ENCODE data around the gene EEF1AKMT3. TPM values are rescaled to one million over a fixed set of nuclear protein-coding genes. Genes with fewer than 3 reads are reported as not detected.
A peak's percentile ranks its signal among the peaks of the same experiment; 100 is the strongest.

The EEF1AKMT3 gene
- polyA plus RNA-seq, 3 donors: 5.5 to 12.0 (median 6.3) TPM

DNA sequence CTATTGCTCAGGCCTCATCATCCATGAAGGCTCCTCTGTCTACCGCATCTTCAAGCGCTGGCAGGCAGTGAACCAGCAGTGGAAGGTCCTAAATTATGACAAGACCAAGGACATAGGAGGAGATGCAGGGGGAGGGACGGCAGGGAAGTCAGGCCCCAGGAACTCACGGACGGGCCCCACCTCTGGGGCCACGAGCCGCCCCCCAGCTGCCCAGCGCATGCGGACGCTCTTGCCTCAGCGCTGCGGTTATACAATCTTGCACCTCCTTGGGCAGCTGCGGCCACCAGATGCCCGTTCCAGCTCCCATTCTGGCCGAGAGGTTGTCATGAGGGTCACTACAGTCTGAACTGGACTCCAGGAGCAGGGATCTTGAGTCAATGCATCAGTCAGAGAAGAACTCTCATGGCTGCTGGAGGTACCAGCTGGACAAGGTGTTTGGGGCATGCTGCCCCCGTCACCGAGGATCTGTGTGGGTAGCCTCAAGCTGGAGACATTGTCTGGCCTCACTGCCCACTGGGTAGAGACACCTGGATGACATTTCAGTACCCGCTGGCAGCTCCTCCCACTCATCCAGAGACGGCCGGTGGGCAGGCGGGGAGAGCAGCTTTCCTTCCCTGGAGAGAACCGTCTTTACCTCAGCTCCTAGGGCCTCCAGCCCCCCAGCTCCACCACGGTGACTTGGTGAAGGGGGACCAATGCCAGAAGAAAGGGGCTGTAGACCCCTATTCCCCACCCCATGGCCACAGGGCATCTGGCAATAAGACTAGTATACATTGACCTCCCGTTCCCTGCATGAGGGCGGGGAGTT is 13.7 kb upstream of the EEF1AKMT3 start:
- WGBS, 3 donors: 91 to 97% (median 94%) methylated on average over 25 of the region's 25 CpGs
- H3K27ac ChIP-seq (ENCODE audit: low read depth, low read length): no peak overlapping the region

GRCh38 chr12:57759360-57759980 is 12.9 kb upstream of the EEF1AKMT3 start:
- WGBS, 3 donors: 22 to 45% (median 42%) methylated on average over 3 of the region's 3 CpGs
- H3K27ac ChIP-seq (ENCODE audit: low read depth, low read length): no peak overlapping the region

DNA sequence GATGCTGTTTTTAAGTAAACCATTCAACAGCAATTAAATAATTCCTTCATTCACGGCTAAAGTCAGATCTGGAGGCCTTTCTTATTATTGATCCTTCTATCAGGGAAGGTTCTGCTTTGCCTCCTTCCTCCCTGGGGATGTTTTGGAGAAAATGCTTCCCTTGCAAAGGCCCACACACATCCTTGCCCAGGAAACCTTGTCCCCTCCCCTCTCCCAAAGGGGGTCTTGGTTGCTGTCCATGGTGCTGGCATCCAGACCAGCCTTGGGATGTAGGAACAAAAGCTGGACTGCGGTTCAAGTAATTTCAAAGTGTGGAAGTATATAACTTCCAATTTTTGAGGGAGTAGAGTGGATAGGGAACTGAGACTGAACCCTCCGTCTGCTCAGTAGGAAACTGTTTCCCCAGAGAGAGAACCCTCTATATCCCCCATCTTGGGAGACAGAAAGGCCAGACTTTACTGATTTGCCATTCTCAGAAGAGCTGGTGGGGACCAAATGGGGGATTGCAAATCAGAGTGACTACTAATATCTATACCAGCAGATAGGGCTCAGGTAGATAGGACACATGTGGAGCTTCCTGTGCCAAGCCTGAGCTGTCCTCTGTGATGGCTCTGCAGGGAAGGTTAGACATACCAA is 11.9 kb upstream of the EEF1AKMT3 start:
- H3K27ac ChIP-seq (ENCODE audit: low read depth, low read length): no peak overlapping the region
- WGBS, 3 donors: 89 to 93% (median 93%) methylated on average over 3 of the region's 3 CpGs

- no peak overlapping the region for H3K27ac ChIP-seq (ENCODE audit: low read depth, low read length)
- 92 to 96% (median 94%) methylated on average over 4 of the region's 4 CpGs for WGBS, 3 donors
Measured at GRCh38 chr12:57761391-57761998, 10.9 kb upstream of the EEF1AKMT3 start.

DNA sequence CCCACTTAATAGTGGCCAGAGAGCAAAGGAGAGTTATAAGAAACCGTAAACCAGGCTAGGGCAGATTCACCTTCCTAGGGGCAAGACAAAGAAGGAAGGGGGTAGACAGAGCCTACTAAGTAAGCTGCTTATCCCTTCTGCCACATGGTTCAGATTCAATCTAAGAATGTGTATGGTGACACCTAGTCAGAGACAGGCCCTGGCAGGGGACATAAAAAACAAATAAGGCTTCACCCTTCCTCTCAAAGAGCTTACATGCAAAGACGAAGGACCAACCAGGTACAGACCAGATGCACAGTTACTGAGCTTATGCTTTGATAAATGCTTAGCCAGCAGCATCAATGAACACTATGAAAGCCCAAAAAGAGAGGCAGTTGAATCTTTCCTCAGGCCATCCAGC is 10.0 kb upstream of the EEF1AKMT3 start:
- WGBS, 3 donors: 93 to 96% (median 94%) methylated on average over 2 of the region's 2 CpGs
- no peak overlapping the region for H3K27ac ChIP-seq (ENCODE audit: low read depth, low read length)

- no peak overlapping the region for H3K27ac ChIP-seq (ENCODE audit: low read depth, low read length)
- WGBS, 3 donors: 70 to 81% (median 76%) methylated on average over 6 of the region's 6 CpGs
Measured at GRCh38 chr12:57763881-57764661, 8.3 kb upstream of the EEF1AKMT3 start.

GRCh38 chr12:57764662-57765002 is 7.8 kb upstream of the EEF1AKMT3 start:
- no peak overlapping the region for H3K27ac ChIP-seq (ENCODE audit: low read depth, low read length)
- 7 to 18% (median 17%) methylated on average over 17 of the region's 17 CpGs for WGBS, 3 donors

- H3K27ac ChIP-seq (ENCODE audit: low read depth, low read length): no peak overlapping the region
- WGBS, 3 donors: 0 to 2% (median 1%) methylated on average over 57 to 60 of the region's 60 CpGs
Measured at GRCh38 chr12:57765003-57765697, 7.3 kb upstream of the EEF1AKMT3 start.

DNA sequence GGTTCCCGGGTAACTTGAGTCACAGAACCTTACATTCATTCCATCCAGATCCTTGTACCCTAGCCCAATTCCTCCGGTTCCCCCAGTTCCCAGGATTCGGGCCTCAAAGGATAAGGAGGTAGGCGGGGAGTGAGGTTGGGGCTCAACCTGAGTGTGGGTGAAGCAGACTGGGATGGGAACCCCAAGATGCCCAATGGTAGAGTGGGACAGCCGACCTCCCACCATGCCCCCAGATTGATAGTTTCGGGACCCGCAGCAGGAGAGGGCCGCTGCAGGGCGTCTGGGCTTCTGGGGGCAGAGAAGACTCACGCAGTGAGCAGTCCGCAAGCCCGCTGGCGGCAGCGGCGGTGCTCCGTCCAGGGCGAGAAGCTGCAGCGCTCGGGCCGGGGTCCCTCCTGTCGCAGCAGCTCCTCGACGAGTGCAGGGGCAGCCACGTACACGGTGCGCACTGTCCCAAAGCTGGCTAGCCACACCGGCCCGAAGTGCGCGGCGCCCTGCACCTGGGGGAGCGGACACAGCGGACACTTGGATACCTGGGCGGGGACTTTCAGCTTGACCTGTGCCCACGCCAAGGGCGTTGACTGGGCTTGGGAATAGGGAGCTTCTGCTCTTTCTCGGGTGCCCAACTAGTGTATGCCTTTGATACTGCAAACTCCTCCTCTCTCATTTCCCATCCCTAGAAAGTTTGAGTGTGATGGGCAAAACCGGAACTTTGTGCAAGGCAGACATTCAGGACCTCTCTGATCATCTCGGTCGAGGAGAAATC is 6.5 kb upstream of the EEF1AKMT3 start:
- 1 to 4% (median 2%) methylated on average over 40 of the region's 40 CpGs for WGBS, 3 donors
- no peak overlapping the region for H3K27ac ChIP-seq (ENCODE audit: low read depth, low read length)

GRCh38 chr12:57766464-57767304 is 5.7 kb upstream of the EEF1AKMT3 start, which contains the start of gene CYP27B1:
Gene CYP27B1, minus strand, starts transcription at chr12:57767078. Its CDS starts 37 bp downstream, at chr12:57767041.
- WGBS, 3 donors: 5 to 8% (median 8%) methylated on average over 38 of the region's 38 CpGs
- H3K27ac ChIP-seq (ENCODE audit: low read depth, low read length): no peak within 1 kb of the TSS

GRCh38 chr12:57767305-57767698 is 5.1 kb upstream of the EEF1AKMT3 start:
- H3K27ac ChIP-seq (ENCODE audit: low read depth, low read length): no peak overlapping the region

- no peak overlapping the region for H3K27ac ChIP-seq (ENCODE audit: low read depth, low read length)
- 88 to 94% (median 93%) methylated on average over 3 of the region's 3 CpGs for WGBS, 3 donors
Measured at GRCh38 chr12:57767876-57768275, 4.5 kb upstream of the EEF1AKMT3 start.

DNA sequence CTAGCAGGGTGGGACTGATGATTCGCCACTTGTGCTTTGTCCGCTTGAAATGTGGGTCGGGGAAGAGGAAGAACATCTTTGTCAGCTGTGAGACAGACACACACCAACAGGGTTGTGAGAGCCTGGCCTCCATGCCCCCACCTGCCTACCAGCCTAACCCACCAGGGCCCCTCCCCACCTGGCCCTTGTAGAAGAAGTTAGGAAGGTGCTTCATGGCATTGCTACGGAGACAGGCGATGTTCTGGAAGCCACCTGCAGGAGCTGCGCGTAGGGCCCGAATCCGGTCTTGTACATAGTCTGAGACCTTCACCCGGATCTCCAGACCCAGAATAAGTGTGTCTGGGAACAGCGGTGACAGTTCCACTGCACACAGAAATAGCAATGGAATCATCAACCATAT is 2.8 kb upstream of the EEF1AKMT3 start:
- 95 to 98% (median 96%) methylated on average over 11 of the region's 11 CpGs for WGBS, 3 donors
- no peak overlapping the region for H3K27ac ChIP-seq (ENCODE audit: low read depth, low read length)

DNA sequence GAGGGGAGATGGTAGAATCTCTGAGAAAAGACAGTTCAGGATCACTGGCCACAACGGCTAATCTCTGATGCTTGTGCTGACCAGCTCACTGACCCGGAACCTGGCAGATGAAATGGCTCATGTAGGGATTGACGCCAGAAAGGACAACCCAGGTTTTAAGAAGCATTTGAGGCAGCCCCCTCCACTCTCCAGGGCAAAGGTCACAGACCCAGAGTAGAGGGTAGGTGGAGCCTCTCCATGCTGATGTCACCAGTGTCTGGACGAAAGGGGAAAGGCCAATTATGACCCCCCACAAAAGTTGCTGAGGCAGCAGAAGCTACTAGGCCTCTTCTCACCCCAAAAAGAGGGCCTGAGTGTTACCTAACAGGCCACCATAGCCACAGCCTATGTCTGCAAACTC is 1.7 kb upstream of the EEF1AKMT3 start:
- 85 to 92% (median 87%) methylated on average over 4 of the region's 4 CpGs for WGBS, 3 donors
- no peak overlapping the region for H3K27ac ChIP-seq (ENCODE audit: low read depth, low read length)

DNA sequence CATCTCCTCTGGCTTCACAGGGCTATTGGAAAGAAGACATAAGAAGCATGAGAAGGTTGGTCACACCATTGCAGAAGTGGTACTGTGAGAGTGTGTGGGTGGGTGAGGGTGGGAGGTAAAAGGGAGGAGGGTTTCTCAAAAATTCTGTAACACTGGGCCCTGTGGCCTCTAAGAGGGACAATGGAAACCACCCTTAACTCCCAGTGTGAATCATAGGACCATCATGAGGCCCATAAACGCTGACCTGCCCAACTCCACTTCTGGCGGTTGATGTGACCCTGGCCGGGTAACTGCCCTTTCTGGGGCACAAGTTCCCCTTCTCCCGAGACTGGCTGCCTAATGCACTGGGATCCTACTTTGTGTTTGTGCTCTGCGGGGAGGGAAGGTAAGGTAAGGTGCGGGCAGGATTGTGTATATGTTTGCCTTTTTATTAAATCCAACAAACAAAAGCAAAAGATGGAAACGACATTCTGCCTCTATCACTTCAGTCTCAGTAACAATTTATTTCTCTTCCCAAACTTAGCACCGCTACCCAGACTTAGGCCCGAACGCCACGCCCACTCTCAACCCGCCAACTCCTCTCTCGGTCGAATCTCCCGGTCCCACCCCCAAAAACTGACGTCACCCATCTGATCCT is 1.1 kb upstream of the EEF1AKMT3 start:
- H3K27ac ChIP-seq (ENCODE audit: low read depth, low read length): peak overlapping the region; percentile 59
- WGBS, 3 donors: 3% methylated on average over 16 of the region's 16 CpGs

DNA sequence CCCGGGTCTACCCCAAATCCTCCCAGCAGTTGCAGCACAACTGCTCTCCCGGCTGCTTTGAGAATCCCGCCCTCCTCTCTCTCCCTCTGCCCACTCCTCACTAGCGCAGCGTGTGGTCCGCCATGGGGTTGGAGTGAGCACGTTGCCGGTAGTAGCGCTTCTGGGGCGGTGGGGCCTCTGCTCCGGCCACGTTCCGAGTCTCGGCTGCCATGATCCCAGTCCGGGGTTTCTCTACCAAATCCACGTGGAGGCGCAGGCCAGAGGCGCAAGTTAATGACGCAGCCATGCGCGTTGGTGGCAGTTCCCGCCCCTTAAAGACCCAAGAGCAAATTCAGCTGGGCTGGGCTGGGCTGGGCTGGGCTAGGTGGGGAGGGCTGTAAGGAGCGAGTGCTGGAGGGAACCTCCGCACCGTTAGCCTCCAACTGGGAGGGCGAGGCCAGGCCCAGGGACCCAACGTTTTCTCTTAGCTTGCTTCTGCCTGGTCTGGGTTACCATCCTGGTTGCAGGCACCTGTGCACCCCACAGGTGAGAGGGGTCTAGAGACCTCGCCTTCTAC is 463 bp upstream of the EEF1AKMT3 start, which contains the start of gene METTL1:
METTL1 (minus strand) TSS at position 233 of the 556 bp plus-strand sequence; CDS start at position 211, 22 bp downstream.
- WGBS, 3 donors: 0 to 1% (median 1%) methylated on average over 28 of the region's 28 CpGs
- H3K27ac ChIP-seq (ENCODE audit: low read depth, low read length): peak within 1 kb of the TSS; percentile 59
